Activated gamma-delta T cell treated with anti-CD3 and anti-CD28 coated beads, Interleukin-2, amount 50 U/mL, for 16 hours (primary cell): Measurements from ENCODE around the gene DEAF1.

Source experiments
- DNase-seq: peaks from one replicate; pipeline ENCODE4 v3.0.0-alpha.2; 2020; ENCODE audit warnings: low read depth

The DEAF1 gene

DNA sequence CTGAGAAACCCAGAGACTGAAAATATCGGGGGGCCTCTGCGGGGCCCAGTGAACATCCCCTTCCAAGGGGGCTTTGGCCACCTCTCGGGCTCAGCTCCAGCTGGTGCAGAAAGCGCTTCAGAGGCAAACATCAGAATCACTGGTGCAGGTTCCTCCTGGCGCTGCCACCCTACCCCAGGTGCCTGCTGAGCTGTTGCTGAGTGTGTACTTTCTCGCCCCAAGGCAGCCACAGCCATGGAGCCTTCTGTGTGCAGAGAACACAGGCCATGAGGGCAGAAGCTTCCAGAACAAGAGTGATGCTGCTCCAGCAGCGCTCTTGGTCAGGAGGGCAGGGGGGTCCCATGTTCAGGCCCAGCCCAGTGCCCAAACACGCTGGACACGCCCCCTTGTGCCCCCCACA lies 51.7 kb downstream of the DEAF1 start:
- DNase-seq, result no peak

DNA sequence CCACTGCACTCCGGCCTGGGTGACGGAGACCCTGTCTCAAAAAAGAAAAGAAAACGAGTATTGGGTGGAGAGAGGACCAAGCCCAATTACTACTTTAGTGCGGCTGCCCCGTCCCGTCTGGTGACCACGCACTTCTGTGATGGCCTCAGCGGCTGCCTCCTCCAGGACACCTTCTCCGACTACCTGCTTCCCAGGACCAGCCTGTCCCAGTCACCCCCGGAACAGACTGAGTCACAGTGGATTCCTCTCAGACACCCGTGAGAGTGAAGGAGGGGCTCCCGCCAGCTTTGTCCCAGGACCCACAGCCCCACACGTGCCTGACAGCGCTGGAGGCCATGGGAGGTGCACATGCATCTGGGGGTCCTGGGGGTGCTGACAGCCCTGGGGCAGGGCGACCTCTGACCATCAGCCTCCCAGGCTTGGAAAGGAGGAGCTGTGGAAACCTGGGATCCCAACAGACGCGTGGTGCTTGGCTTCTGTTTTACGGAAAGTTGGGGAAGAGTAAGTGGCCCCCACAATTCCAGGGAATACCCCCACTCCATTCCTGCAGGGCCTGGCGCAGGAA lies 53.1 kb downstream of the DEAF1 start:
- no peak for DNase-seq

- DNase-seq, result no peak
Observed at GRCh38 chr11:640021-640706, 54.9 kb downstream of the DEAF1 start.

DNA sequence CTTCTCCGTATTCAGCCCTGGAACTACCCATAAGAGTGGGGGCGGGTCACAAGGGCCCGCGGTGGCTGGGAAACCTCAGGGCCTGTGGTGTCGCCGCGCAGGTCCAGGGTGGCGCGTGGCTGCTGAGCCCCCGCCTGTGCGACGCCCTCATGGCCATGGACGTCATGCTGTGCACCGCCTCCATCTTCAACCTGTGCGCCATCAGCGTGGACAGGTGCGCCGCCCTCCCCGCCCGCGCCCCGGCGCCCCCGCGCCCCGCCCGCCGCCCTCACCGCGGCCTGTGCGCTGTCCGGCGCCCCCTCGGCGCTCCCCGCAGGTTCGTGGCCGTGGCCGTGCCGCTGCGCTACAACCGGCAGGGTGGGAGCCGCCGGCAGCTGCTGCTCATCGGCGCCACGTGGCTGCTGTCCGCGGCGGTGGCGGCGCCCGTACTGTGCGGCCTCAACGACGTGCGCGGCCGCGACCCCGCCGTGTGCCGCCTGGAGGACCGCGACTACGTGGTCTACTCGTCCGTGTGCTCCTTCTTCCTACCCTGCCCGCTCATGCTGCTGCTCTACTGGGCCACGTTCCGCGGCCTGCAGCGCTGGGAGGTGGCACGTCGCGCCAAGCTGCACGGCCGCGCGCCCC lies 55.6 kb downstream of the DEAF1 start:
- DNase-seq, result no peak

GRCh38 chr11:638631-639331 lies 56.2 kb downstream of the DEAF1 start:
- DNase-seq, result no peak

GRCh38 chr11:637593-638521 lies 57.2 kb downstream of the DEAF1 start:
- DNase-seq, result no peak

DNA sequence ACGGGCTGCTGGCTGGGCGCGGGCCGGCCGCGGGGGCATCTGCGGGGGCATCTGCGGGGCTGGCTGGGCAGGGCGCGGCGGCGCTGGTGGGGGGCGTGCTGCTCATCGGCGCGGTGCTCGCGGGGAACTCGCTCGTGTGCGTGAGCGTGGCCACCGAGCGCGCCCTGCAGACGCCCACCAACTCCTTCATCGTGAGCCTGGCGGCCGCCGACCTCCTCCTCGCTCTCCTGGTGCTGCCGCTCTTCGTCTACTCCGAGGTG lies 57.8 kb downstream of the DEAF1 start:
- no peak for DNase-seq

DNA sequence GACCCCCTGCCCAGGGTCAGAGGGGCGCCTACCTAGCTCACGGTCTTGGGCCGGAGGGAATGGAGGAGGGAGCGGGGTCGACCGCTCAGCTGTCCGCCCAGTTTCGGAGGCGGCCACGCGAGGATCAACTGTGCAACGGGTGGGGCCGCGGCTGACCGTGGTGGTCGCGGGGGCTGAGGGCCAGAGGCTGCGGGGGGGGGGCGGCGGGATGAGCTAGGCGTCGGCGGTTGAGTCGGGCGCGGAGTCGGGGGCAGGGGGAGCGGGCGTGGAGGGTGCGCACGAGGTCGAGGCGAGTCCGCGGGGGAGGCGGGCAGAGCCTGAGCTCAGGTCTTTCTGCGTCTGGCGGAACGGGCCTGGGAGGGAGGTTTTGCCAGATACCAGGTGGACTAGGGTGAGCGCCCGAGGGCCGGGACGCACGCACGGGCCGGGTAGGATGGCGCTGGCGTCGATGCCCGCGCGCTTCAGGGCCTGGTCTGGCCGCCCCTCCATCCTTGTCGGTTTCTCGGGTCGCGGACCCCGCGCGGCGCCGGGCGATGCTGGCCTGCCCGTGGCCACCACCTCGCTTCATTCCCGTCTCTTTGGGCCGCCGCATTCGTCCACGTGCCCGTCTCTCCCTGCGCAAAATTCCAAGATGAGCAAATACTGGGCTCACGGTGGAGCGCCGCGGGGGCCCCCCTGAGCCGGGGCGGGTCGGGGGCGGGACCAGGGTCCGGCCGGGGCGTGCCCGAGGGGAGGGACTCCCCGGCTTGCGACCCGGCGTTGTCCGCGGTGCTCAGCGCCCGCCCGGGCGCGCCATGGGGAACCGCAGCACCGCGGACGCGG lies 58.3 kb downstream of the DEAF1 start, which contains the start of gene DRD4:
Gene DRD4 (plus strand): TSS at position 759 of the 822 bp plus-strand sequence. CDS start 36 bp downstream, at position 795.
- DNase-seq, result no peak

- no peak for DNase-seq
Observed at GRCh38 chr11:635945-636510, 59.0 kb downstream of the DEAF1 start.

DNA sequence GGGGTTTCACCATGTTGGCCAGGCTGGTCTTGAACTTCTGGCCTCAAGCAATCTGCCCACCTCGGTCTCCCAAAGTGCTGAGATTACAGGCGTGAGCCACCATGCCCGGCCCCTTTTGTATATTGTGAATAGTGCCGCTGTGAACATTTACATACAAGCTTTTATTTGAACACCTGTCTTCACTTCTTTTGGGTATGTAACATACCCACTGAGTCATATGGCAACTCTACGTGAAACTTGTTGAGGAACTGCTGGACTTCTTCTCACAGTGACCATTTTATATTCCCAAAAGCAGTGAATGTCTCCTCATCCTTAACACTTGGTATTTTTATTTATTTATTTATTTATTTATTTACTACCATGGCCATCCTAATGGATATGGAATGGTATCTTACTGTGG lies 64.2 kb downstream of the DEAF1 start:
- DNase-seq, result no peak

GRCh38 chr11:629237-629583 lies 65.8 kb downstream of the DEAF1 start:
- no peak for DNase-seq

GRCh38 chr11:628056-628455 lies 67.0 kb downstream of the DEAF1 start:
- no peak for DNase-seq

DNA sequence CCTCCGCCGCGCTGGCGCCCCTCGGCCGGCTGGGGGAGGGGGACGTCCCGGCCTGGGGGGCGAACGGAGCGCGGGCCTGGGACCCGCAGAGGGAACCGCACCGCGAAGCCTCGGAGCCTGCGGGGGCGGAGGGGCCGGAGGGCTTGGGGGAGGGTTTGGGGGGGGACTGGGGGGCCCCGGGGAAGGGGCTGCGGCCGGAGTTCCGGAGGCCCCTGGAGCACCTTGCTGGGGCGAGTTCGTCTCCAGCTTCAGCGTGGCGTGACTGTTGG lies 67.8 kb downstream of the DEAF1 start:
- DNase-seq, result no peak

GRCh38 chr11:626475-627307 lies 68.3 kb downstream of the DEAF1 start, which contains the start of gene SCT:
SCT (minus strand) TSS chr11:627181; CDS start chr11:627143, 38 bp downstream.
- no peak for DNase-seq

GRCh38 chr11:625636-626268 lies 69.3 kb downstream of the DEAF1 start:
- DNase-seq, result no peak

- DNase-seq, result no peak
Observed at GRCh38 chr11:624705-625635, 70.1 kb downstream of the DEAF1 start, which contains the start of gene CDHR5. CDHR5 (minus strand) TSS chr11:624955; CDS start chr11:624902, 53 bp downstream.

GRCh38 chr11:623999-624704 lies 70.9 kb downstream of the DEAF1 start:
- DNase-seq, result no peak

DNA sequence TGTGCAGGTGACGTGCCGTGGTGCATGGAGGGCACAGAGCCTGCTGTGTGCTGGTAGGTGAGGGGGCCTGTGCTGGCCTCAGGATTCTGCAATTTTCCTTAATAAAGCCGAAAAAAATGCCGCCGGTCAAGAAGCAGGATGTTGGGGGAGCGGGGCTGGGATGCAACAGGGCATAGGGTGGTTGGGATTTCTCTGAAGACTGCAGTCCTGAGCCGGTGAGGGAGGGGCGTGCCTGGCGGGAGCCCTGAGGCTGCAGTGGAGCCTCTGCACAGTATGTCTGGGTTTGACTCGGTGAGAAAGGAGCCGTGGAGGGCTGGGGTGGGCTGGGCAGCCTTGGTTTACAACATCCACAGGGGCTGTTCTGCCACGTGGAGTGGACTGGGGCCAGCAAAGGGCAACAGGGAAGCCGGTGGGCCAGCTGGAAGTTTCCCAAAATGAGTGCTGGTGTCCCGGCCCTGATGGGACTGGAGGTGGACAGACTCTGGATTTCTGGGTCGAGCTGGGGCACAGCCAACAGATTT lies 71.6 kb downstream of the DEAF1 start:
- DNase-seq, result no peak
